ENCODE data around the gene NWD2.
A peak's percentile ranks its signal among the peaks of the same experiment; 100 is the strongest.
"Not testable (repeated sequence)": the region's sequence is repeated elsewhere in the genome, so short reads cannot be mapped to it uniquely, and the experiment has no call there.

The NWD2 gene

GRCh38 chr4:37473807-37474206 is 229.3 kb downstream of the NWD2 start:
- no peak for DNase-seq

GRCh38 chr4:37475087-37475486 is 230.5 kb downstream of the NWD2 start:
- DNase-seq, result no peak

GRCh38 chr4:37475776-37476175 is 231.2 kb downstream of the NWD2 start:
- no peak for DNase-seq

- DNase-seq, result no peak
Observed at GRCh38 chr4:37476256-37476655, 231.7 kb downstream of the NWD2 start.

- DNase-seq, result no peak
Observed at GRCh38 chr4:37476691-37477090, 232.1 kb downstream of the NWD2 start.

GRCh38 chr4:37477126-37477525 is 232.6 kb downstream of the NWD2 start:
- no peak for DNase-seq

GRCh38 chr4:37478151-37478550 is 233.6 kb downstream of the NWD2 start:
- no peak for DNase-seq

GRCh38 chr4:37480509-37480908 is 236.0 kb downstream of the NWD2 start:
- DNase-seq, result no peak

- no peak for DNase-seq
Observed at GRCh38 chr4:37481547-37482122, 237.1 kb downstream of the NWD2 start.

GRCh38 chr4:37482236-37482913 is 237.8 kb downstream of the NWD2 start:
- DNase-seq, result no peak

- no peak for DNase-seq
Observed at GRCh38 chr4:37483610-37484009, 239.1 kb downstream of the NWD2 start.

- no peak for DNase-seq
Observed at GRCh38 chr4:37486166-37486565, 241.6 kb downstream of the NWD2 start.

GRCh38 chr4:37487668-37488067 is 243.1 kb downstream of the NWD2 start:
- no peak for DNase-seq

GRCh38 chr4:37489697-37490096 is 245.2 kb downstream of the NWD2 start:
- DNase-seq, result no peak

- peak; percentile 11 for DNase-seq
Observed at GRCh38 chr4:37490391-37491347, 246.1 kb downstream of the NWD2 start.

- not testable (repeated sequence) for DNase-seq
Observed at GRCh38 chr4:37495353-37495752, 250.8 kb downstream of the NWD2 start.
